Upper lobe of right lung (tissue), 1 donor: ENCODE data around the gene CTSS. TPM values are rescaled to one million over a fixed set of nuclear protein-coding genes. Genes with fewer than 3 reads are reported as not detected.

Source experiments
- ATAC-seq: fragments of 200-7000 bp; cut with Tn5 transposase; one replicate; pipeline ENCODE4 v1.9.1; 2020; ENCODE audit warnings: mild to moderate bottlenecking, moderate library complexity
- DNase-seq: peaks from one replicate; pipeline ENCODE4 v3.0.0-alpha.2; 2020
- H3K27ac ChIP-seq: fragments of 200-600 bp; one replicate; pipeline ENCODE4 v1.8.0; 2022
- H3K27me3 ChIP-seq: fragments of 200-600 bp; one replicate; pipeline ENCODE4 v1.8.0; 2022; ENCODE audit warnings: mild to moderate bottlenecking
- H3K36me3 ChIP-seq: fragments of 200-600 bp; one replicate; pipeline ENCODE4 v1.8.0; 2022
- H3K4me1 ChIP-seq: fragments of 200-600 bp; one replicate; pipeline ENCODE4 v1.8.0; 2022
- H3K4me3 ChIP-seq: fragments of 200-600 bp; one replicate; pipeline ENCODE4 v1.8.0; 2022; ENCODE audit warnings: mild to moderate bottlenecking
- H3K9me3 ChIP-seq: fragments of 200-600 bp; one replicate; pipeline ENCODE4 v1.8.0; 2022
- intact Hi-C: fragments of 100-400 bp; cut with DNase I; formaldehyde crosslinking; loops from one replicate; pipeline ENCODE4 v1.11.0; 2022
- total RNA-seq: library from RNA; stranded (reverse); fragmentation: NEBNext Ultra II Directional; extraction: Animal tissue kit (Norgen Biotek cat#: 25700); gene quantifications from one replicate; pipeline ENCODE4 v1.2.1, GENCODE V29; 2021
- TF ChIP-seq, protein P1 (sequence below): fragments of 200-600 bp; IDR thresholded peaks from one replicate; pipeline ENCODE4 v1.8.0; 2022; ENCODE audit warnings: antibody characterized with exemption
- donor health status: DM: no; HTN: yes; CAD: no; lungs with severe emphysema.

Gene CTSS
- total RNA-seq, 1 donor from 2014 or later: 533 TPM

DNA sequence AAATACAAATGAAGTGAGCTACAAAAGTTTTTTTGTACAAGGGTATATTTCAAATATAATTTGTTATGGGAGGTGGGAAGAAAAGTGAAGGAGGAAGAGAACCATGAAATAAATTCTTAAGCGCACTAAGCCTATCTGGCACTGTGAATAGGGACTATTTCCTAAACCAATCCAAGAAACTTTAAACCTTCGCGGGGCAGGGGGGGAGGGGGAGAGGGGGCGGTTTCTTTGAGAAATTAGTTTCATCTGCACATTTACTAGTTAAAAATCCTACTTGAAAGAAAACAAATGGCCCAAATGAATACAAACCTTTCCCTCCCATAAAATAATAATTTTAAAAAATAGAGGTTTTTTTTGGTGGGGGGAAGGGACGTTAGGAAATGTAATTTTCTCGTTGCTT, 69.0 kb downstream of the CTSS start:
- Histone ChIP-seq H3K27ac (peak overlapping the region; percentile 86), H3K36me3 (peaks cover 33% of the 10 kb centered on the region), H3K9me3 (no peaks in the 10 kb centered on the region), H3K4me1 (peaks cover 20% of the 10 kb centered on the region), H3K4me3 (peak overlapping the region; percentile 69), H3K27me3 (no peaks in the 10 kb centered on the region)
- intact Hi-C loops: no loop called here
- TF ChIP-seq, protein P1, sequence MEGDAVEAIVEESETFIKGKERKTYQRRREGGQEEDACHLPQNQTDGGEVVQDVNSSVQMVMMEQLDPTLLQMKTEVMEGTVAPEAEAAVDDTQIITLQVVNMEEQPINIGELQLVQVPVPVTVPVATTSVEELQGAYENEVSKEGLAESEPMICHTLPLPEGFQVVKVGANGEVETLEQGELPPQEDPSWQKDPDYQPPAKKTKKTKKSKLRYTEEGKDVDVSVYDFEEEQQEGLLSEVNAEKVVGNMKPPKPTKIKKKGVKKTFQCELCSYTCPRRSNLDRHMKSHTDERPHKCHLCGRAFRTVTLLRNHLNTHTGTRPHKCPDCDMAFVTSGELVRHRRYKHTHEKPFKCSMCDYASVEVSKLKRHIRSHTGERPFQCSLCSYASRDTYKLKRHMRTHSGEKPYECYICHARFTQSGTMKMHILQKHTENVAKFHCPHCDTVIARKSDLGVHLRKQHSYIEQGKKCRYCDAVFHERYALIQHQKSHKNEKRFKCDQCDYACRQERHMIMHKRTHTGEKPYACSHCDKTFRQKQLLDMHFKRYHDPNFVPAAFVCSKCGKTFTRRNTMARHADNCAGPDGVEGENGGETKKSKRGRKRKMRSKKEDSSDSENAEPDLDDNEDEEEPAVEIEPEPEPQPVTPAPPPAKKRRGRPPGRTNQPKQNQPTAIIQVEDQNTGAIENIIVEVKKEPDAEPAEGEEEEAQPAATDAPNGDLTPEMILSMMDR: no peak
- ATAC-seq (no peak), DNase-seq (no peak)

DNA sequence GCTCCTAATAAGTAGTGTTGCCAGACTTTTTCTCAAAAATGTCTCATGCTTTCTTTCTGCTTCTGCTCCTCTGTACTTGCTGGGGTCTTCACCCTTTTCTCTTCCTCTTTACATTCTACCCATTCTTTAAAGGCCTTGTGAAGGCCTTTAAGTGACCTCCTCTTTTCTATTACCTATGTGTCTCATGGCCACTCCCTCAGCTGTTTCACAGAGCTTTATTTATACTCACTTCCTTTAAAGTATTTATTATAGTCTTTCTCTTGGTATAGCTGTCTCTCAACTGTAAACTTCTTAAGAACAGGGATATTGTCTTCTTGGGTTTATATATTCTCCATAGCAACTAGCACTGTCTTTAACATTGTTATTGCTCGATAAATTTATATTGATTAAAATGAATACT, 69.4 kb downstream of the CTSS start:
- H3K4me3 ChIP-seq: peak overlapping the region; percentile 69
- TF ChIP-seq, protein P1: no peak
- peaks cover 37% of the 10 kb centered on the region for H3K36me3 ChIP-seq
- peak overlapping the region; percentile 86 for H3K27ac ChIP-seq
- intact Hi-C loops: no loop called here
- DNase-seq (no peak), ATAC-seq (no peak)
- H3K9me3 ChIP-seq: no peaks in the 10 kb centered on the region
- no peaks in the 10 kb centered on the region for H3K27me3 ChIP-seq
- H3K4me1 ChIP-seq: peaks cover 20% of the 10 kb centered on the region

DNA sequence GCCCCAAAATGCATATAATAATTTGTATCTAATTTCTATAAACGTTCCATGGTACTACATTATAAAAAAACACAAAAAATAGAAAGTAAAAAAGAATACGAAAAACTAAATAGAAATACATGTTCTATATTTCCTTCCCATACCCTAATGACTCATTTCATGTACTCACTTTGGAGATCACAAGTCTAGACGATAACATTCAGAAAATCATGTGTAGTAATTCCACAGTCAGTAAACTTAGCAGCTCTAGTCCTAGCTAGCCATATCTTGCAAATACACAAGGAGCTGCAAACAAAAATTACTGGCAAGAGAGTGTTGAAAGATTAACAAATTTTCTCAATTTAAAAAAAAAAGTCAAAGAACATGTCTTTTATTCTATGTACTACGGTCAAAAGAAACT, 70.0 kb downstream of the CTSS start:
- peaks cover 20% of the 10 kb centered on the region for H3K4me1 ChIP-seq
- intact Hi-C loops: no loop called here

DNA sequence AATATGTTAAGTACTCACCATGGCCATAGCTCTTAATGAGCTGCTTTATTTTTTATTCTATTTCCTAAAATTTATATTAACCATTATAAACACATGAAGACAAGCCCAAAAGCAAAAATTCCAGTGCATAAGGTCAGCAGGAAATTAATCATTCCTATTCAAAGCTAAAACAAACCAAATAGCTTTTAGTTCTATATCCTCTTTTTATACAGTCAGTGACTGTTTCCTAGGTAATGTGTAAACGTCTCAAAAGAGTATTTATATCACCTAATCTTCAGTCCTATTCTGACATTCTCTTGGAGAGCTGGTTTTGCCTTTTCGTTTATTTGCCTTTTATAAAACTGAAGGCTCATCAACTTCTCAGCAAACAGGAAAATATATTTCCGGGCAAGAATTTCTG, 72.9 kb downstream of the CTSS start:
- Histone ChIP-seq H3K27me3 (no peaks in the 10 kb centered on the region), H3K9me3 (no peaks in the 10 kb centered on the region), H3K36me3 (peaks cover 55% of the 10 kb centered on the region), H3K27ac (no peak overlapping the region), H3K4me1 (peaks cover 28% of the 10 kb centered on the region), H3K4me3 (no peak overlapping the region)
- TF ChIP-seq, protein P1: no peak
- intact Hi-C loops: no loop called here
- DNase-seq: no peak
- ATAC-seq: no peak

More for the DNA sequence above, 70.0 kb downstream of the CTSS start:
- H3K4me3 ChIP-seq: peak overlapping the region; percentile 69
- H3K36me3 ChIP-seq: peaks cover 42% of the 10 kb centered on the region
- TF ChIP-seq, protein P1: no peak
- H3K9me3 ChIP-seq: no peaks in the 10 kb centered on the region
- DNase-seq: no peak
- ATAC-seq: no peak
- H3K27ac ChIP-seq: no peak overlapping the region
- H3K27me3 ChIP-seq: no peaks in the 10 kb centered on the region

DNA sequence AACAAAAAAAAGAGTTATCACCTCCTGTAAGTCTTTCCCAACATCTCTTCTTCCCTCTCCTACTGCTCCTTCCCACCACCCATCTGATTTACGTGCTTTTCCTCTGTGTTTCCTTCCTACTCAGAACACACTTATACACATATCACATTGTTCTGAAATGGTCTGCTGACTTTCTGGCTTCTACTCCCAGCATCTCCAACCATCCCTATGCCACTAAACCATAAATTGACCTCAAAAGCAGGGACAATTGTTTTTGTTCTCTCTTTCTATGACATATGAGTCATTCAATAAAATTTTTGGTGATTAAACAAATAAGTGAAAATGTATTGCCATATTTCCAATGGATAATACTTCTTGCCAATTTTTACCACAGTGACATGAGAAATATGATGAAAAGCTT, 76.8 kb downstream of the CTSS start:
- H3K4me3 ChIP-seq: no peak overlapping the region
- TF ChIP-seq, protein P1: no peak
- peaks cover 53% of the 10 kb centered on the region for H3K36me3 ChIP-seq
- no peak overlapping the region for H3K27ac ChIP-seq
- intact Hi-C loops: no loop called here
- peaks cover 13% of the 10 kb centered on the region for H3K4me1 ChIP-seq
- H3K27me3 ChIP-seq: no peaks in the 10 kb centered on the region
- DNase-seq (no peak), ATAC-seq (no peak)
- H3K9me3 ChIP-seq: no peaks in the 10 kb centered on the region

DNA sequence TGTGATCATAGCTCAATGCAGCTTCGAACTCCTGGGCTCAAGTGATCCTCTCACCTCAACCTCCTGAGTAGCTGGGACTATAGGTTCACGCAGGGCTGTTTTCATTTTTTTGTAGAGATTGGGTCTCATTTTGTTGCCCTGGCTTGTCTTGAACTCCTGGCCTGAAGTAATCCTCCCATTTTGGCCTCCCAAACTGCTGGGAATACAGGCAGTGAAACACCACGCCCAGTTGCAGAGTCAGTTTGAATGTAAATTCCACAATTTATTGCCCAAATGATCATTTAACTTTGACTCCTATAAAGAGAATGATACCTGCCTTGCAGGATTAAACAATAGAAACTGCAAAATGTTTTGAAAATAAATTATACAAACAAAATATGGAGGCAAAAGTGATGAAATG, 79.3 kb downstream of the CTSS start:
- intact Hi-C loops: no loop called here
- H3K27me3 ChIP-seq: no peaks in the 10 kb centered on the region
- peaks cover 39% of the 10 kb centered on the region for H3K36me3 ChIP-seq
- H3K4me3 ChIP-seq: no peak overlapping the region
- H3K9me3 ChIP-seq: no peaks in the 10 kb centered on the region
- DNase-seq (no peak), ATAC-seq (no peak)
- TF ChIP-seq, protein P1: no peak
- peaks cover 7% of the 10 kb centered on the region for H3K4me1 ChIP-seq
- no peak overlapping the region for H3K27ac ChIP-seq
